Measurements from ENCODE around the gene JUN.

DNA sequence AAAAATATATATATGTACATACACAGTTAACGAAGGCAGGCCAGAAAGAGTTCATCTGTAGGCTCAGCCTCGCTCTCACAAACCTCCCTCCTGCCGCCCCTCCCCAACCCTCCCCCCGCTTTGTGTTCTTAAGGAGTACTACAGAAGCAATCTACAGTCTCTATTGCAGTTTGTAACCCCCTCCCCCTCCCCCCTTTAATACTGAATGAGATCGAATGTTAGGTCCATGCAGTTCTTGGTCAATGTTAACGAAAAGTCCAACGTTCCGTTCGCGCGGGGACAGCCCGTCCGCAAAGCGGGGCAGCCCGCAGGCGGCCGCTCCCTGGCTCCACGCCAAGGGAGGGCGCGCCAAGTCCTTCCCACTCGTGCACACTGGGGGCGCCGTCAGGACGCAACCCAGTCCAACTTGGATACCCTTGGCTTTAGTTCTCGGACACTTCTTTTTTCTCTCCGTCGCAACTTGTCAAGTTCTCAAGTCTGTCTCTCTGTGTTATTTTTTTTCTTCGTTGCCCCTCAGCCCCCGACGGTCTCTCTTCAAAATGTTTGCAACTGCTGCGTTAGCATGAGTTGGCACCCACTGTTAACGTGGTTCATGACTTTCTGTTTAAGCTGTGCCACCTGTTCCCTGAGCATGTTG lies 2.2 kb downstream of the JUN start:
- no peak for TF ChIP-seq EP300 (conservative IDR thresholded peaks at IDR 0.05; ENCODE audit: poor library complexity, severe bottlenecking)
- TF ChIP-seq, protein P1, sequence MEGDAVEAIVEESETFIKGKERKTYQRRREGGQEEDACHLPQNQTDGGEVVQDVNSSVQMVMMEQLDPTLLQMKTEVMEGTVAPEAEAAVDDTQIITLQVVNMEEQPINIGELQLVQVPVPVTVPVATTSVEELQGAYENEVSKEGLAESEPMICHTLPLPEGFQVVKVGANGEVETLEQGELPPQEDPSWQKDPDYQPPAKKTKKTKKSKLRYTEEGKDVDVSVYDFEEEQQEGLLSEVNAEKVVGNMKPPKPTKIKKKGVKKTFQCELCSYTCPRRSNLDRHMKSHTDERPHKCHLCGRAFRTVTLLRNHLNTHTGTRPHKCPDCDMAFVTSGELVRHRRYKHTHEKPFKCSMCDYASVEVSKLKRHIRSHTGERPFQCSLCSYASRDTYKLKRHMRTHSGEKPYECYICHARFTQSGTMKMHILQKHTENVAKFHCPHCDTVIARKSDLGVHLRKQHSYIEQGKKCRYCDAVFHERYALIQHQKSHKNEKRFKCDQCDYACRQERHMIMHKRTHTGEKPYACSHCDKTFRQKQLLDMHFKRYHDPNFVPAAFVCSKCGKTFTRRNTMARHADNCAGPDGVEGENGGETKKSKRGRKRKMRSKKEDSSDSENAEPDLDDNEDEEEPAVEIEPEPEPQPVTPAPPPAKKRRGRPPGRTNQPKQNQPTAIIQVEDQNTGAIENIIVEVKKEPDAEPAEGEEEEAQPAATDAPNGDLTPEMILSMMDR (IDR thresholded peaks at IDR 0.05; ENCODE audit: poor library complexity, severe bottlenecking), result peak; percentile 65
- no peak for TF ChIP-seq MXI1 (conservative IDR thresholded peaks at IDR 0.05; ENCODE audit: poor library complexity, severe bottlenecking)
- TF ChIP-seq POLR2AphosphoS5 (IDR thresholded peaks at IDR 0.05), result peak; percentile 59
- TF ChIP-seq TAF1 (IDR thresholded peaks at IDR 0.05; ENCODE audit: low read depth), result no peak

All from neural cell (in vitro differentiated cells).